B cell (primary cell): ENCODE measurements around the gene METTL27. TPM values are rescaled to one million over a fixed set of nuclear protein-coding genes. Genes with fewer than 3 reads are reported as not detected.

ENCODE experiments used
- ATAC-seq: fragments of 200-7000 bp; cut with Tn5 transposase; one replicate; pipeline ENCODE4 v1.10.0; 2021; ENCODE audit warnings: low read depth, mild to moderate bottlenecking, moderate number of reproducible peaks, moderate library complexity
- CTCF ChIA-PET: fragments of 350-600 bp; sonication (Branson Sonifier 250); formaldehyde crosslinking; loops from one replicate; lab custom pipeline; 2021; ENCODE audit warnings: antibody characterized with exemption, inconsistent platforms; lab: Charles Lee
- POLR2A ChIA-PET: fragments of 350-600 bp; sonication (Branson Sonifier 250); formaldehyde crosslinking; loops from one replicate; lab custom pipeline; 2021; ENCODE audit warnings: antibody characterized with exemption; lab: Charles Lee
- DNase-seq: peaks from one replicate; pipeline ENCODE4 v3.0.0; 2013
- H2AFZ ChIP-seq: 2 replicates; pipeline ENCODE4 v1.6.1; 2012; ENCODE audit warnings: mild to moderate bottlenecking, low read depth, low read length; ENCODE audit not compliant: insufficient read depth, poor library complexity, severe bottlenecking
- H3K27ac ChIP-seq, 2 donors: 1 replicate in 1 of 2; 2 replicates in 1 of 2; pipeline ENCODE4 v1.5.1; 2012 to 2013; ENCODE audit warnings: low read length in 2 of 2, mild to moderate bottlenecking in 2 of 2, moderate library complexity in 1 of 2
- H3K27me3 ChIP-seq, 4 experiments: fragments of 200-600 bp in 1 of 4; sonication (generic) in 1 of 4; replicated peaks in 1 of 4; 1 replicate in 2 of 4; 2 replicates in 2 of 4; pipeline versions ENCODE4 v1.6.1 to v1.7.0; 2013 to 2016; ENCODE audit warnings: low read length in 3 of 4, mild to moderate bottlenecking in 2 of 4, mixed read lengths in 1 of 4, moderate library complexity in 1 of 4; ENCODE audit not compliant: insufficient read depth in 4 of 4, control insufficient read depth in 3 of 4; ENCODE audit errors: control extremely low read depth in 1 of 4
- H3K36me3 ChIP-seq, 2 experiments: replicated peaks in 1 of 2; 1 replicate in 1 of 2; 2 replicates in 1 of 2; pipeline versions ENCODE4 v1.6.1 to v1.7.1; 2013; ENCODE audit warnings: low read length in 1 of 2; ENCODE audit not compliant: insufficient read depth in 2 of 2, control insufficient read depth in 1 of 2; ENCODE audit errors: control extremely low read depth in 1 of 2, extremely low read depth in 1 of 2
- H3K4me1 ChIP-seq, 2 donors: fragments of 200-600 bp in 1 of 2; sonication (generic) in 1 of 2; 1 replicate in 1 of 2; 2 replicates in 1 of 2; pipeline versions ENCODE4 v1.5.1 to v1.6.1; 2013 to 2017; ENCODE audit warnings: low read length in 2 of 2; ENCODE audit not compliant: control insufficient read depth in 2 of 2, insufficient read depth in 2 of 2
- H3K4me2 ChIP-seq: replicated peaks from 2 replicates; pipeline ENCODE3; 2012; ENCODE audit warnings: mild to moderate bottlenecking, low read depth, low read length; ENCODE audit not compliant: poor library complexity, severe bottlenecking
- H3K4me3 ChIP-seq, 5 experiments: fragments of 200-600 bp in 1 of 5; sonication (generic) in 1 of 5; 1 replicate in 3 of 5; 2 replicates in 2 of 5; pipeline versions ENCODE4 v1.5.1 to v1.7.0; 2011 to 2016; ENCODE audit warnings: low read length in 4 of 5, mild to moderate bottlenecking in 4 of 5, low read depth in 2 of 5, control low read depth in 1 of 5, moderate library complexity in 1 of 5; ENCODE audit not compliant: insufficient read depth in 1 of 5; ENCODE audit errors: control extremely low read depth in 1 of 5, extremely low read depth in 1 of 5
- H3K79me2 ChIP-seq: fragments of 200-600 bp; sonication (generic); one replicate; pipeline ENCODE4 v1.6.0; 2016; ENCODE audit warnings: low read length; ENCODE audit not compliant: control insufficient read depth, insufficient read depth
- H3K9ac ChIP-seq: fragments of 200-600 bp; sonication (generic); 2 replicates; pipeline ENCODE4 v1.6.1; 2017; ENCODE audit warnings: mild to moderate bottlenecking, low read length, moderate library complexity
- H3K9me3 ChIP-seq, 3 donors: one replicate each; pipeline versions ENCODE4 v1.6.1 to v1.7.1; 2013; ENCODE audit warnings: low read length in 2 of 3; ENCODE audit not compliant: control insufficient read depth in 2 of 3, insufficient read depth in 1 of 3; ENCODE audit errors: control extremely low read depth in 1 of 3
- H4K20me1 ChIP-seq: 2 replicates; pipeline ENCODE4 v1.6.0; 2012; ENCODE audit warnings: mild to moderate bottlenecking, low read length; ENCODE audit not compliant: insufficient read depth, control insufficient read depth, poor library complexity, severe bottlenecking
- H3K27ac Mint-ChIP-seq: one replicate; pipeline ENCODE4 v1.8.0; 2021; ENCODE audit warnings: mixed read lengths
- H3K27me3 Mint-ChIP-seq: one replicate; pipeline ENCODE4 v1.8.0; 2021; ENCODE audit warnings: mixed read lengths
- H3K4me1 Mint-ChIP-seq: one replicate; pipeline ENCODE4 v1.8.0; 2021; ENCODE audit warnings: mixed read lengths
- H3K4me3 Mint-ChIP-seq: one replicate; pipeline ENCODE4 v1.8.0; 2021; ENCODE audit warnings: mixed read lengths
- H3K9me3 Mint-ChIP-seq: one replicate; pipeline ENCODE4 v1.8.0; 2022; ENCODE audit warnings: mixed read lengths; ENCODE audit not compliant: insufficient read depth
- EZH2 ChIP-seq: IDR thresholded peaks from 2 replicates; pipeline ENCODE4 v1.6.1; 2012; ENCODE audit warnings: borderline replicate concordance, low read depth, mild to moderate bottlenecking, moderate library complexity, low read length; ENCODE audit not compliant: insufficient read depth, poor library complexity, severe bottlenecking
- WGBS: methylation state at CpG from one replicate; pipeline ENCODE4 v1.1.5; 2013; ENCODE audit warnings: missing lambda C conversion rate; ENCODE audit not compliant: insufficient coverage; 5-methylcytosine and 5-hydroxymethylcytosine counted together
- intact Hi-C: fragments of 100-400 bp; cut with micrococcal nuclease; formaldehyde crosslinking; loops from one replicate; pipeline ENCODE4 v1.10.0; 2022
- polyA plus RNA-seq: library from polyadenylated mRNA; depleted of rRNA; stranded (reverse); fragments of >200 nt; gene quantifications from 2 replicates; pipeline ENCODE4 v1.2.3, GENCODE V29; 2012
- total RNA-seq, 2 donors: library from RNA; stranded (reverse); fragments of 120-200 nt in 1 of 2; gene quantifications; 1 replicate in 1 of 2; 2 replicates in 1 of 2; pipeline versions ENCODE4 v1.2.3 to v1.2.4, GENCODE V29; 2013 to 2022
- TF ChIP-seq, protein P1 (sequence below): fragments of 200-600 bp; IDR thresholded peaks from one replicate; pipeline ENCODE4 v1.8.0; 2022; ENCODE audit warnings: antibody characterized with exemption, mild to moderate bottlenecking

Gene METTL27
- total and polyA plus RNA-seq, 2 donors (not counting 1 experiment from before 2014, with no cell fraction given) = 0.37 to 1.5 TPM

DNA sequence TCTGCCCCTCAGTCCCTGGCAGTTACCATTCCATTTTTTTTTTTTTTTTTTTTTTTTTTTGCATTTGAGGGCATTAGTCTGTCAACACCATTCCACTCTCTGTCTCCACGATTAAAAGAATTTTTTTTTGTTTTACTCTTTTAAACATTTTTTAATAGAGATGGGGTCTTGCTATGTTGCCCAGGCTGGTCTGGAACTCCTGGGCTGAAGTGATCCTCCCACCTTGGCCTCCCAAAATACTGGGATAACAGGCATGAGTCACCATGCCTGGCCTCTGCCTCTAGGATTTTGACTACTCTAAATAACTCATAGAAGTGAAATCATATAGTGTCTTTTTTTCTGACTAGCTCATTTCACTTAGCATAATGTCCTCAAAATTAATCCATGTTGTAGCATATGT lies 55.7 kb downstream of the METTL27 start:
- ATAC-seq (no peak), DNase-seq (no peak)
- ChIA-PET POLR2A (no interaction called here), CTCF (no interaction called here)
- Histone ChIP-seq H3K4me3 (no peak overlapping the region), H3K4me1 (no peaks in the 10 kb centered on the region), H3K4me2 (no peak overlapping the region), H3K9me3 (peaks cover 0 to 22% (median 2%) of the 10 kb centered on the region in 3 donors), H2AFZ (no peak overlapping the region), H3K79me2 (no peaks in the 10 kb centered on the region), H3K36me3 (no peaks in the 10 kb centered on the region), H3K27me3 (no peaks in the 10 kb centered on the region), H4K20me1 (no peaks in the 10 kb centered on the region), H3K27ac (no peak overlapping the region), H3K9ac (no peak overlapping the region)
- Mint-ChIP-seq H3K9me3 (no peaks in the 10 kb centered on the region), H3K4me1 (no peaks in the 10 kb centered on the region), H3K27ac (no peak overlapping the region), H3K27me3 (peaks cover 6% of the 10 kb centered on the region), H3K4me3 (no peak overlapping the region)
- TF ChIP-seq, protein P1, sequence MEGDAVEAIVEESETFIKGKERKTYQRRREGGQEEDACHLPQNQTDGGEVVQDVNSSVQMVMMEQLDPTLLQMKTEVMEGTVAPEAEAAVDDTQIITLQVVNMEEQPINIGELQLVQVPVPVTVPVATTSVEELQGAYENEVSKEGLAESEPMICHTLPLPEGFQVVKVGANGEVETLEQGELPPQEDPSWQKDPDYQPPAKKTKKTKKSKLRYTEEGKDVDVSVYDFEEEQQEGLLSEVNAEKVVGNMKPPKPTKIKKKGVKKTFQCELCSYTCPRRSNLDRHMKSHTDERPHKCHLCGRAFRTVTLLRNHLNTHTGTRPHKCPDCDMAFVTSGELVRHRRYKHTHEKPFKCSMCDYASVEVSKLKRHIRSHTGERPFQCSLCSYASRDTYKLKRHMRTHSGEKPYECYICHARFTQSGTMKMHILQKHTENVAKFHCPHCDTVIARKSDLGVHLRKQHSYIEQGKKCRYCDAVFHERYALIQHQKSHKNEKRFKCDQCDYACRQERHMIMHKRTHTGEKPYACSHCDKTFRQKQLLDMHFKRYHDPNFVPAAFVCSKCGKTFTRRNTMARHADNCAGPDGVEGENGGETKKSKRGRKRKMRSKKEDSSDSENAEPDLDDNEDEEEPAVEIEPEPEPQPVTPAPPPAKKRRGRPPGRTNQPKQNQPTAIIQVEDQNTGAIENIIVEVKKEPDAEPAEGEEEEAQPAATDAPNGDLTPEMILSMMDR = no peak
- no peak for TF ChIP-seq EZH2
- intact Hi-C loops = no loop called here
- WGBS = no CpG with 5 or more reads among the region's 1 CpG

Other genes starting within 250 kb of the METTL27 start
- gene MLXIPL, start 218.0 kb downstream of the METTL27 start, total RNA-seq = not detected in 2 replicates
- not detected in 2 replicates for gene MLXIPL, start 218.0 kb downstream of the METTL27 start, polyA plus RNA-seq
- 0.71 and 0.78 TPM in 2 replicates for gene VPS37D, start 174.7 kb downstream of the METTL27 start, total RNA-seq
- 0.10 and 0.43 TPM in 2 replicates for gene VPS37D, start 174.7 kb downstream of the METTL27 start, polyA plus RNA-seq
- 15.5 and 17.5 TPM in 2 replicates for gene DNAJC30, start 159.1 kb downstream of the METTL27 start, total RNA-seq
- gene DNAJC30, start 159.1 kb downstream of the METTL27 start, polyA plus RNA-seq = 5.7 and 6.6 TPM in 2 replicates
- gene BUD23, start 158.9 kb downstream of the METTL27 start, total RNA-seq = 55.9 and 63.9 TPM in 2 replicates
- gene BUD23, start 158.9 kb downstream of the METTL27 start, polyA plus RNA-seq = 62.4 and 84.7 TPM in 2 replicates
- 3.0 and 3.1 TPM in 2 replicates for gene STX1A, start 122.8 kb downstream of the METTL27 start, total RNA-seq
- 8.7 and 9.6 TPM in 2 replicates for gene STX1A, start 122.8 kb downstream of the METTL27 start, polyA plus RNA-seq
- gene ABHD11, start 103.7 kb downstream of the METTL27 start, total RNA-seq = 23.2 and 27.7 TPM in 2 replicates
- gene ABHD11, start 103.7 kb downstream of the METTL27 start, polyA plus RNA-seq = 19.8 and 26.2 TPM in 2 replicates
- not detected in 2 replicates for gene CLDN3, start 72.2 kb downstream of the METTL27 start, total RNA-seq
- not detected in 2 replicates for gene CLDN3, start 72.2 kb downstream of the METTL27 start, polyA plus RNA-seq
- gene CLDN4, start 11.5 kb downstream of the METTL27 start, total RNA-seq = not detected in 2 replicates
- gene CLDN4, start 11.5 kb downstream of the METTL27 start, polyA plus RNA-seq = 0.09 TPM in 2 replicates
- not detected in 2 replicates for gene TMEM270, start 18.6 kb upstream of the METTL27 start, total RNA-seq
- not detected in 2 replicates for gene TMEM270, start 18.6 kb upstream of the METTL27 start, polyA plus RNA-seq
- not detected in 2 replicates for gene ELN, start 185.7 kb upstream of the METTL27 start, total RNA-seq
- not detected in 2 replicates for gene ELN, start 185.7 kb upstream of the METTL27 start, polyA plus RNA-seq
- gene LIMK1, start 241.3 kb upstream of the METTL27 start, total RNA-seq = 63.8 and 70.8 TPM in 2 replicates
- gene LIMK1, start 241.3 kb upstream of the METTL27 start, polyA plus RNA-seq = 19.0 and 38.7 TPM in 2 replicates